ENCODE data around the gene DPYD.

DNA sequence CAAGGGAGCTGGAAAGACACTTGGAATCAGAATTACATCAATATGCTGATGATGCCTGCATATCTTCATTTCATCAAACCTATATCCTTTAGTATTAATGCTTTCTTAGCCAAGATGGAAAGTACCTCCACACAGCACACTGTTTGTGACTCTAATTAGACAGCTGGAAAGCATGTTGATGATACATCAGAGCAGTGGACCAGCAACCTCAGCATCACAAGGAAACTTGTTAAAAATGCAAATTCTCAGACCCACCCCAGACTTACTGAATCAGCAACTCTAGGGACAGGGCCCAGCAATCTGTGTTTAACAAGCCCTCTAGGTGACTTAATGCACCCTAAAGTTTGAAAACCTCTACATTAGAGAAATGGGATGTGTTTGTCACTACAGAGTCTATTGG, 332.1 kb downstream of the DPYD start:
- TF ChIP-seq, protein P1, sequence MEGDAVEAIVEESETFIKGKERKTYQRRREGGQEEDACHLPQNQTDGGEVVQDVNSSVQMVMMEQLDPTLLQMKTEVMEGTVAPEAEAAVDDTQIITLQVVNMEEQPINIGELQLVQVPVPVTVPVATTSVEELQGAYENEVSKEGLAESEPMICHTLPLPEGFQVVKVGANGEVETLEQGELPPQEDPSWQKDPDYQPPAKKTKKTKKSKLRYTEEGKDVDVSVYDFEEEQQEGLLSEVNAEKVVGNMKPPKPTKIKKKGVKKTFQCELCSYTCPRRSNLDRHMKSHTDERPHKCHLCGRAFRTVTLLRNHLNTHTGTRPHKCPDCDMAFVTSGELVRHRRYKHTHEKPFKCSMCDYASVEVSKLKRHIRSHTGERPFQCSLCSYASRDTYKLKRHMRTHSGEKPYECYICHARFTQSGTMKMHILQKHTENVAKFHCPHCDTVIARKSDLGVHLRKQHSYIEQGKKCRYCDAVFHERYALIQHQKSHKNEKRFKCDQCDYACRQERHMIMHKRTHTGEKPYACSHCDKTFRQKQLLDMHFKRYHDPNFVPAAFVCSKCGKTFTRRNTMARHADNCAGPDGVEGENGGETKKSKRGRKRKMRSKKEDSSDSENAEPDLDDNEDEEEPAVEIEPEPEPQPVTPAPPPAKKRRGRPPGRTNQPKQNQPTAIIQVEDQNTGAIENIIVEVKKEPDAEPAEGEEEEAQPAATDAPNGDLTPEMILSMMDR (conservative IDR thresholded peaks at IDR 0.05; ENCODE audit: low read length) = no peak
- no peak for TF ChIP-seq EZH2phosphoT487 (IDR thresholded peaks at IDR 0.05; ENCODE audit: borderline replicate concordance)

Data from Loucy (cell line).